H1 (cell line): ENCODE results near the gene FAM184B. TPM values are rescaled to one million over a fixed set of nuclear protein-coding genes. Genes with fewer than 3 reads are reported as not detected.

Experiments
- CTCF ChIA-PET: fragments of 300-600 bp; sonication (Branson Sonifier 250); formaldehyde crosslinking; loops from one replicate; lab custom pipeline; 2021; ENCODE audit not compliant: partially characterized antibody; lab: Charles Lee
- POLR2A ChIA-PET: fragments of 300-600 bp; sonication (Branson Sonifier 250); formaldehyde crosslinking; loops from one replicate; lab custom pipeline; 2021; ENCODE audit warnings: inconsistent platforms; ENCODE audit not compliant: partially characterized antibody; lab: Charles Lee
- DNase-seq, 2 experiments: peaks; one replicate each; pipeline versions ENCODE4 v3.0.0 to v3.0.0-alpha.2; 2010 to 2022; ENCODE audit warnings: low spot score in 2 of 2, low read depth in 1 of 2, mixed read lengths in 1 of 2
- FAIRE-seq: peaks from 2 replicates; lab custom pipeline; 2011; peaks lifted over from hg19 to GRCh38; lab: Jason Lieb, UNC
- H2AFZ ChIP-seq: 2 replicates; pipeline ENCODE4 v1.8.1; 2012; ENCODE audit warnings: low read length, inconsistent platforms
- H2AK5ac ChIP-seq: 2 replicates; pipeline ENCODE4 v1.6.1; 2013; ENCODE audit warnings: low read depth, low read length
- H2BK120ac ChIP-seq: replicated peaks from 2 replicates; pipeline ENCODE3; 2013; ENCODE audit warnings: low read depth, low read length, inconsistent platforms
- H2BK12ac ChIP-seq: 2 replicates; pipeline ENCODE4 v1.6.1; 2013; ENCODE audit warnings: low read depth, low read length
- H2BK15ac ChIP-seq: 2 replicates; pipeline ENCODE4 v1.6.1; 2013; ENCODE audit warnings: low read length
- H2BK20ac ChIP-seq: 2 replicates; pipeline ENCODE4 v1.6.1; 2013; ENCODE audit warnings: low read length
- H2BK5ac ChIP-seq: 2 replicates; pipeline ENCODE4 v1.6.1; 2013; ENCODE audit warnings: low read depth, low read length
- H3K14ac ChIP-seq: 2 replicates; pipeline ENCODE4 v1.6.1; 2013; ENCODE audit warnings: inconsistent platforms; ENCODE audit not compliant: insufficient read length
- H3K18ac ChIP-seq: 2 replicates; pipeline ENCODE4 v1.6.1; 2013; ENCODE audit warnings: low read length; ENCODE audit errors: extremely low read depth
- H3K23ac ChIP-seq: 2 replicates; pipeline ENCODE4 v1.6.1; 2013; ENCODE audit warnings: inconsistent platforms; ENCODE audit not compliant: insufficient read length
- H3K23me2 ChIP-seq: 2 replicates; pipeline ENCODE4 v1.6.1; 2013; ENCODE audit warnings: low read depth, low read length
- H3K27ac ChIP-seq: 2 replicates; pipeline ENCODE4 v1.6.1; 2011; ENCODE audit warnings: low read depth, low read length, inconsistent platforms
- H3K27me3 ChIP-seq, 4 experiments: replicated peaks in 1 of 4; 1 replicate in 1 of 4; 2 replicates in 3 of 4; pipeline versions ENCODE4 v1.6.1 to v1.8.1; 2011 to 2013; ENCODE audit warnings: low read length in 3 of 4, mild to moderate bottlenecking in 3 of 4, inconsistent platforms in 2 of 4, mixed read lengths in 2 of 4, moderate library complexity in 1 of 4; ENCODE audit not compliant: control insufficient read depth in 3 of 4, insufficient read depth in 3 of 4; ENCODE audit errors: extremely low read depth in 1 of 4
- H3K36me3 ChIP-seq, 4 experiments: 2 replicates each; pipeline versions ENCODE4 v1.6.1 to v1.8.1; 2011 to 2013; ENCODE audit warnings: mild to moderate bottlenecking in 4 of 4, low read length in 3 of 4, moderate library complexity in 2 of 4, control low read depth in 1 of 4, inconsistent platforms in 1 of 4; ENCODE audit not compliant: insufficient read depth in 4 of 4, control insufficient read depth in 2 of 4
- H3K4ac ChIP-seq: replicated peaks from 2 replicates; pipeline ENCODE3; 2013; ENCODE audit warnings: low read length, low read depth, mixed read lengths, inconsistent platforms; ENCODE audit not compliant: insufficient read length
- H3K4me1 ChIP-seq, 4 experiments: replicated peaks in 1 of 4; 1 replicate in 1 of 4; 2 replicates in 3 of 4; pipeline versions ENCODE4 v1.6.1 to v1.8.1; 2011 to 2013; ENCODE audit warnings: low read length in 3 of 4, inconsistent platforms in 2 of 4, mixed read lengths in 1 of 4; ENCODE audit not compliant: insufficient read depth in 4 of 4, control insufficient read depth in 3 of 4
- H3K4me2 ChIP-seq, 2 experiments: 2 replicates each; pipeline versions ENCODE4 v1.6.1 to v1.8.1; 2011 to 2013; ENCODE audit warnings: low read depth in 2 of 2, low read length in 2 of 2, control low read depth in 1 of 2, inconsistent platforms in 1 of 2, mild to moderate bottlenecking in 1 of 2; ENCODE audit not compliant: insufficient read depth in 1 of 2
- H3K4me3 ChIP-seq, 4 experiments: fragments of 200-600, 300-600 bp in 1 of 4; sonication (generic), shearing (Covaris generic), sonication (Bioruptor Twin) in 1 of 4; 2 replicates each; pipeline versions ENCODE4 v1.5.1 to v1.8.1; 2011 to 2016; ENCODE audit warnings: low read length in 4 of 4, low read depth in 3 of 4, control low read depth in 2 of 4, inconsistent platforms in 2 of 4, mild to moderate bottlenecking in 2 of 4, mixed read lengths in 1 of 4, moderate library complexity in 1 of 4; ENCODE audit not compliant: insufficient read depth in 2 of 4; ENCODE audit errors: extremely low read depth in 1 of 4
- H3K56ac ChIP-seq: replicated peaks from 2 replicates; pipeline ENCODE3; 2013; ENCODE audit warnings: low read depth, mild to moderate bottlenecking, mixed read lengths, low read length, inconsistent platforms; ENCODE audit not compliant: insufficient read length
- H3K79me1 ChIP-seq: 2 replicates; pipeline ENCODE4 v1.6.1; 2013; ENCODE audit warnings: low read depth, low read length, control low read depth
- H3K79me2 ChIP-seq, 2 experiments: 2 replicates each; pipeline versions ENCODE4 v1.6.1 to v1.8.1; 2012 to 2013; ENCODE audit warnings: low read length in 2 of 2, mild to moderate bottlenecking in 2 of 2, inconsistent platforms in 1 of 2; ENCODE audit not compliant: insufficient read depth in 2 of 2, control insufficient read depth in 1 of 2
- H3K9ac ChIP-seq, 4 experiments: replicated peaks in 1 of 4; 1 replicate in 1 of 4; 2 replicates in 3 of 4; pipeline versions ENCODE4 v1.6.1 to v1.8.1; 2011 to 2013; ENCODE audit warnings: low read depth in 3 of 4, low read length in 3 of 4, control low read depth in 2 of 4, mild to moderate bottlenecking in 2 of 4, moderate library complexity in 2 of 4, inconsistent platforms in 1 of 4; ENCODE audit errors: extremely low read depth in 1 of 4
- H3K9me3 ChIP-seq, 2 experiments: 2 replicates each; pipeline versions ENCODE4 v1.6.1 to v1.8.1; 2012 to 2013; ENCODE audit warnings: mild to moderate bottlenecking in 2 of 2, moderate library complexity in 2 of 2, control low read depth in 1 of 2, inconsistent platforms in 1 of 2, low read depth in 1 of 2, low read length in 1 of 2, mixed read lengths in 1 of 2; ENCODE audit not compliant: insufficient read depth in 2 of 2
- H4K20me1 ChIP-seq, 2 experiments: replicated peaks in 1 of 2; 2 replicates each; pipeline versions ENCODE3 to v1.8.1; 2011 to 2013; ENCODE audit warnings: inconsistent platforms in 2 of 2, low read length in 2 of 2, mild to moderate bottlenecking in 1 of 2; ENCODE audit not compliant: insufficient read depth in 2 of 2, control insufficient read depth in 1 of 2
- H4K5ac ChIP-seq: 2 replicates; pipeline ENCODE4 v1.6.1; 2013; ENCODE audit warnings: low read length, low read depth, mixed read lengths, inconsistent platforms; ENCODE audit not compliant: insufficient read length
- H4K8ac ChIP-seq: 2 replicates; pipeline ENCODE4 v1.8.0; 2013; ENCODE audit warnings: mild to moderate bottlenecking, moderate library complexity, low read length, inconsistent platforms; ENCODE audit not compliant: insufficient read depth; ENCODE audit errors: extremely low read depth
- H4K91ac ChIP-seq: replicated peaks from 2 replicates; pipeline ENCODE3; 2013; ENCODE audit warnings: low read length, mixed read lengths, inconsistent platforms; ENCODE audit not compliant: insufficient read length
- BRCA1 ChIP-seq: IDR thresholded peaks from 2 replicates; pipeline ENCODE4 v1.6.1; 2012; ENCODE audit warnings: low read depth, low read length, improper control_type of control experiment
- CHD1 ChIP-seq: IDR thresholded peaks from 2 replicates; pipeline ENCODE4 v1.6.1; 2012; ENCODE audit warnings: low read depth, low read length, improper control_type of control experiment
- CHD2 ChIP-seq: IDR thresholded peaks from 2 replicates; pipeline ENCODE4 v1.6.1; 2012; ENCODE audit warnings: low read length, improper control_type of control experiment
- GABPA ChIP-seq: IDR thresholded peaks from 2 replicates; pipeline ENCODE4 v1.6.1; 2011; ENCODE audit warnings: mild to moderate bottlenecking, low read length, moderate library complexity, borderline replicate concordance; ENCODE audit not compliant: insufficient read depth
- KDM5A ChIP-seq: fragments of 200-600 bp; IDR thresholded peaks from 2 replicates; pipeline ENCODE4 v1.7.1; 2012; ENCODE audit warnings: mild to moderate bottlenecking, low read length, inconsistent platforms, mixed read lengths
- POU5F1 ChIP-seq: IDR thresholded peaks from 2 replicates; pipeline ENCODE4 v1.6.1; 2011; ENCODE audit warnings: low read depth, mild to moderate bottlenecking, low read length, moderate library complexity
- RFX5 ChIP-seq: IDR thresholded peaks from 2 replicates; pipeline ENCODE4 v1.6.1; 2011; ENCODE audit warnings: low read depth, low read length, improper control_type of control experiment, borderline replicate concordance
- RXRA ChIP-seq: IDR thresholded peaks from 2 replicates; pipeline ENCODE4 v1.6.1; 2011; ENCODE audit warnings: low read depth, mild to moderate bottlenecking, low read length, moderate library complexity; ENCODE audit not compliant: insufficient read depth
- SIN3A ChIP-seq, 2 experiments: IDR thresholded peaks in 1 of 2; conservative IDR thresholded peaks in 1 of 2; 2 replicates each; pipeline ENCODE4 v1.6.1; 2011 to 2012; ENCODE audit warnings: low read length in 2 of 2, improper control_type of control experiment in 1 of 2, low read depth in 1 of 2, mild to moderate bottlenecking in 1 of 2
- SP2 ChIP-seq: IDR thresholded peaks from 2 replicates; pipeline ENCODE4 v1.6.1; 2012; ENCODE audit warnings: mild to moderate bottlenecking, low read length, inconsistent platforms
- TEAD4 ChIP-seq: IDR thresholded peaks from 2 replicates; pipeline ENCODE4 v1.6.1; 2012; ENCODE audit warnings: low read depth, low read length, inconsistent platforms, mixed read lengths
- YY1 ChIP-seq: IDR thresholded peaks from 2 replicates; pipeline ENCODE4 v1.6.1; 2011; ENCODE audit warnings: low read depth, mild to moderate bottlenecking, low read length
- ZNF274 ChIP-seq: IDR thresholded peaks from 2 replicates; pipeline ENCODE4 v1.7.0; 2012; ENCODE audit warnings: low read length, borderline replicate concordance; ENCODE audit errors: extremely low read depth
- WGBS, 2 experiments: shearing (Covaris generic) in 1 of 2; methylation state at CpG; one replicate each; pipeline versions ENCODE4 v1.1.6 to v1.1.7; 2013 to 2015; ENCODE audit warnings: low lambda C conversion rate in 2 of 2, mixed read lengths in 2 of 2, inconsistent platforms in 1 of 2, low coverage in 1 of 2, missing lambda C conversion rate in 1 of 2; ENCODE audit not compliant: insufficient replicate concordance in 2 of 2, insufficient coverage in 1 of 2, insufficient read length in 1 of 2; ENCODE audit errors: extremely low coverage in 1 of 2, missing lambda C conversion rate in 1 of 2; 5-methylcytosine and 5-hydroxymethylcytosine counted together
- polyA plus RNA-seq, 7 experiments: library from polyadenylated mRNA; depleted of rRNA in 3 of 7; stranded (reverse) in 5 of 7; unstranded in 2 of 7; fragments of >200 nt in 5 of 7; fragments of 200-250 nt in 2 of 7; gene quantifications; 1 replicate in 5 of 7; 2 replicates in 1 of 7; 4 replicates in 1 of 7; pipeline versions ENCODE4 v1.2.1 to v1.2.3, GENCODE V29; 2011 to 2013; ENCODE audit warnings: missing spikeins in 2 of 7, mixed read lengths in 2 of 7
- total RNA-seq: library from RNA; stranded (reverse); fragmentation: NEBNext Ultra II Directional; extraction: Animal tissue kit (Norgen Biotek cat#: 25700); gene quantifications from 2 replicates; pipeline ENCODE4 v1.2.1, GENCODE V29; 2021
- TF ChIP-seq, protein P1 (sequence below): IDR thresholded peaks from 2 replicates; pipeline ENCODE4 v1.6.1; 2011; ENCODE audit warnings: low read length, improper control_type of control experiment

The FAM184B gene
- total and polyA plus RNA-seq, 2 of the 8 experiments (the other 6 are each of a cell fraction or from before 2014, with no cell fraction given), result 0.05 to 0.39 TPM

DNA sequence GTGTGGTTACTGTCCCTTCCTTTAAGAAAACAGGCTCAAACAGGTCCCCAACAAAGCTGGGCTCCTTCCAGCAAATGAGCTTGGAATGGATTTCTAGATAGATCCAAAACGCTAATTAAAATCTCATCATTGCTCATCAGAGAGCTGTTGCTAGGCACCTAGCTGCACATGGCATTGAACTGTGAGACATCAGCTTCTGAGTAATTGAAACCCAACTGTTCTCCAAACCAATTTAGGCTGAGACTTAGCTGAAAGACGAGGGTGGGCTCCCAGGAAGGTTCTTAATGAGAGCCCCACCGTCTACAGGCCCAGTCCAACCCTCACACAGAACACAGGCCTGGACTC is 59.1 kb downstream of the FAM184B start:
- Histone ChIP-seq H3K79me1 (no peaks in the 10 kb centered on the region), H3K9ac (no peak overlapping the region), H2AK5ac (no peak overlapping the region), H3K4me3 (no peak overlapping the region), H3K9me3 (peaks cover 0 to 3% of the 10 kb centered on the region in 2 experiments; a peak in 2 of 4 replicates), H3K23me2 (no peaks in the 10 kb centered on the region), H3K27me3 (no peaks in the 10 kb centered on the region), H2AFZ (peak overlapping the region; percentile 94; the same call in 1 of the 2 replicates), H3K56ac (no peak overlapping the region), H4K91ac (no peak overlapping the region), H3K23ac (no peak overlapping the region), H2BK15ac (no peak overlapping the region), H3K14ac (no peak overlapping the region), H3K27ac (no peak overlapping the region), H2BK20ac (no peak overlapping the region; the same call in 1 of the 2 replicates), H3K4ac (no peak overlapping the region), H3K18ac (no peak overlapping the region), H4K20me1 (no peaks in the 10 kb centered on the region), H2BK5ac (0 out of 2 replicates have a peak overlapping the region, but pooled peaks have one; percentile 8), H3K79me2 (no peaks in the 10 kb centered on the region), H4K8ac (no peak overlapping the region), H3K4me1 (peaks cover 0 to 8% (median 3%) of the 10 kb centered on the region in 4 experiments; a peak in 5 of 7 replicates), H4K5ac (no peak overlapping the region), H2BK12ac (no peak overlapping the region), H3K4me2 (no peak overlapping the region), H2BK120ac (peak overlapping the region; percentile 2), H3K36me3 (no peaks in the 10 kb centered on the region)
- CTCF ChIA-PET, result interaction anchor here (1.2 kb wide), 1 partner anchor 9 kb away, joined by 3 read pairs; no protein-coding TSS in a partner anchor
- WGBS, 2 experiments, result 97% methylated on average over 3 of the region's 3 CpGs; no CpG with 5 or more reads in 1 of the 2 experiments
- POLR2A ChIA-PET, result no interaction called here
- FAIRE-seq (no peak), DNase-seq (peak in 1 of 2 experiments; percentile 46)
- TF ChIP-seq YY1 (no peak), KDM5A (no peak), POU5F1 (no peak), GABPA (no peak), RXRA (no peak), RFX5 (no peak), CHD1 (no peak), SIN3A (conservative IDR thresholded peaks at IDR 0.05 in 1 of 2, IDR thresholded peaks at IDR 0.05 in 1 of 2; ENCODE audit: low read depth in 1 of 2, low read length in 2 of 2) (no peak), ZNF274 (no peak), TEAD4 (no peak), BRCA1 (no peak), SP2 (no peak), CHD2 (no peak)
- TF ChIP-seq, protein P1, sequence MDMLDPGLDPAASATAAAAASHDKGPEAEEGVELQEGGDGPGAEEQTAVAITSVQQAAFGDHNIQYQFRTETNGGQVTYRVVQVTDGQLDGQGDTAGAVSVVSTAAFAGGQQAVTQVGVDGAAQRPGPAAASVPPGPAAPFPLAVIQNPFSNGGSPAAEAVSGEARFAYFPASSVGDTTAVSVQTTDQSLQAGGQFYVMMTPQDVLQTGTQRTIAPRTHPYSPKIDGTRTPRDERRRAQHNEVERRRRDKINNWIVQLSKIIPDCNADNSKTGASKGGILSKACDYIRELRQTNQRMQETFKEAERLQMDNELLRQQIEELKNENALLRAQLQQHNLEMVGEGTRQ, result no peak
